Cardiac septum (tissue), 1 donor: ENCODE measurements around the gene SYNE2. TPM values are rescaled to one million over a fixed set of nuclear protein-coding genes. Genes with fewer than 3 reads are reported as not detected.

ENCODE experiments used
- DNase-seq: peaks from one replicate; pipeline ENCODE4 v3.0.0-alpha.2; 2020; ENCODE audit warnings: low spot score
- intact Hi-C: fragments of 100-400 bp; cut with DNase I; formaldehyde crosslinking; loops from one replicate; pipeline ENCODE4 v1.14.0; 2022
- microRNA-seq: library from miRNA; unstranded; fragments of <30 nt; microRNA quantifications from one replicate; pipeline ENCODE4 v1.2.0, GENCODE V29; 2020
- total RNA-seq: library from RNA; stranded (reverse); fragmentation: NEBNext Ultra II Directional; extraction: Animal tissue kit (Norgen Biotek cat#: 25700); gene quantifications from one replicate; pipeline ENCODE4 v1.2.1, GENCODE V29; 2021
- donor health status: DM: no; HTN: no; CAD: no.

The SYNE2 gene
- total RNA-seq, 1 donor from 2014 or later = 61.4 TPM

- no peak for DNase-seq
- intact Hi-C loops = no loop called here
These were observed 395.9 kb downstream of the SYNE2 start for GRCh38 chr14:64248689-64249088.

DNA sequence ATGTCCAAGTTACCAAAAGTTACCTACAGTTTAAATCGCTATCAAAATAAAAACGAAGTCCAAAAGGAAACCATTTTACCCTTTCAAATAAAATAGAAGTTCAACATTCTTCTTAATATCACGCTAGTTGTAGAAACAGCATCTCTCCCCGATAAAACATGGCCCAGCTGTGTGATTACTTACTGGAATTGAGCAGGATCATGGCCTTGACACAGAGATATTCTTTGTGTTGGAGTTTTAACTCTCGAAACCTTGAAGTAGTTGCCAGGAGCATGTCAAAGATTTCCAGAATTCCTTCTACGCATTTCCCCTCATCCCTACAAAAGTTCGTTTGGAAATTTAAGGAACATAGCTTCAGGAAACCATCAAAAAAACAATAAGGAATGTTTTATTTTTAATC is 396.6 kb downstream of the SYNE2 start:
- no peak for DNase-seq
- intact Hi-C loops = no loop called here

DNA sequence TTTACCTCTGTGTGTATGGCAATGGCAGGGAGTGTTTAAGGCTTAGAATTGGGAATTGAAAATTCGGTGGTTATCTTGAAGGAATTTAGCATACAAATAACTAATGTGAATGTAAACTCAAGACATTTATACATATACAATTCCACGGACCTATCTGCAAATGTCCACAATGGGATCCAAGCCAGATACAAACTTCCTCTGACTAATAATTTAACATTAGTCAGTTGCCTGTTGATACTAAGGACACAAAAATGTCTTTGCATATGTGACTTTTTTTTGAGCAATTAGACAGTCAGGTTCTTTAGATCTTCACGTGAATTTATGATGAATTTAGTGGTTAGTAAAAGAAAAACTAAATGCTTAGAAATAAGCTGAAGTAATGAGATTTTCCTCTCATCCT is 400.9 kb downstream of the SYNE2 start:
- no peak for DNase-seq
- intact Hi-C loops = no loop called here

DNA sequence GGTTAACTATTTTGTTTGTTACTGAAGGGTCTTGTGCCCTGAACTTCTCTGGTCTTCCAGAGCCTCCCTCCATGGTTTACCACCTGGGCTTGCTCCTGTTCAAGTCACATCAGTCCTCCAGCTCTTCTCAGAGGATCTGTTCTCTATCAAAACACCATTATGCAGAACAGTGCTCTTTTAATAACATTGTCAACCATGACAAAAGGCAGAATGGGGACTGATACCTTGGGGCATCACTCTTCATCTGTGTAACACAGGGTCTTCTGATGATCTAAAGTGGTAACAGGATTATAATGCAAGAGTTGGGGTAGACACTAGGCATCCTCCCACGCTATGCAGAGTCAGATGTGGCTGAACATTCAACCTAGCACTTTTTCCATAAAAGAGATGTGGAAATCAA is 403.0 kb downstream of the SYNE2 start:
- no peak for DNase-seq
- intact Hi-C loops = no loop called here

GRCh38 chr14:64260418-64260817 is 407.6 kb downstream of the SYNE2 start:
- intact Hi-C loops = no loop called here
- no peak for DNase-seq

DNA sequence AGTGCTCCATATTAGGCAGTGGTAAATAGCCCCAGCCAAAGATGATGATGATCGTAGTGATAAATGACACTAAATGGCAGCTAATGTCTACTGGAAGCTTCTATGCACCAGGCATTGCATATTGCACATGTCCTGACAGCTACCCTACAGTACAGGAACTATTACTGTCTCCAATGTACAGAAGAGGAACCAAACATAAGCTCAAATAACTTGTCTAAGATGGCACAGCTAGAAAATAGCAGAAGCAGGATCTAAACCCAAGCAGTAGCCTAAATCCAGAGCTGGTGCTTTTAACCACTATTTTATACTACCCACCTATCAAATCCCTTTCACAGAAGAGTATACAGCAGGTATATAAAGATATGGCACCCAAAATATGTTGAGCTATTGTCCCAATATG is 412.4 kb downstream of the SYNE2 start:
- no peak for DNase-seq
- intact Hi-C loops = no loop called here

- DNase-seq = no peak
- intact Hi-C loops = no loop called here
These were observed 413.4 kb downstream of the SYNE2 start for GRCh38 chr14:64266239-64266638.

GRCh38 chr14:64272019-64272418 is 419.2 kb downstream of the SYNE2 start:
- no peak for DNase-seq
- intact Hi-C loops = no loop called here

Small RNAs within 50 kb of the gene (microRNA-seq; reads per million reads assigned to microRNA genes)
- not detected for gene MIR548H1

Other genes with a start within 250 kb of the SYNE2 start
- gene WDR89, start 211.1 kb upstream of the SYNE2 start, total RNA-seq = 6.9 TPM
- 5.6 TPM for gene SGPP1, start 124.9 kb upstream of the SYNE2 start, total RNA-seq